NK-92 treated with Interleukin-12 subunit alpha and Interleukin-12 subunit beta, amount 100 ng/mL, for 24 hours (cell line): Measurements from ENCODE around the gene CAMTA1.

Experiments
- DNase-seq: peaks from one replicate; lab custom pipeline; 2025; lab: John Stamatoyannopoulos, UW

Gene CAMTA1

DNA sequence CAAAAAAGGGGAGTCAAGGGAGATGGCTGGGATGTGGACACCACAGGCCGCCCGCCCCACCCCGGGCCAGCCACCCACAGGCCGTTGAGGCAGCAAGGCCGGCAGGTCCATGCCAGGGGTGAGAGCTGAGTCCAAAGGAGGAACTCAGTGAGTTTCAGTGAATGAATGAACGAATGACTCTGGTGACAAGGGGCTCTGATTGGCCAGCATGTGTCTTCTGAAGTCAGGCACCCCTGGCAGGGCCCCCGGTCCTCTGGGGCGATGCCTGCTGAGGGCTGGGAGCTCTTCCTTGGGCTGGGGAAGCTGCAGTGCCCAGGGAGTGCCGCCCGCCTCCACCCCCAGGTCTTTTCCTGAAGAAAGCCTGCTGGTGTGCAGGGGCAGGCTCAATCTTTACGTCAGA, 749.8 kb downstream of the CAMTA1 start:
- DNase-seq: no peak

DNA sequence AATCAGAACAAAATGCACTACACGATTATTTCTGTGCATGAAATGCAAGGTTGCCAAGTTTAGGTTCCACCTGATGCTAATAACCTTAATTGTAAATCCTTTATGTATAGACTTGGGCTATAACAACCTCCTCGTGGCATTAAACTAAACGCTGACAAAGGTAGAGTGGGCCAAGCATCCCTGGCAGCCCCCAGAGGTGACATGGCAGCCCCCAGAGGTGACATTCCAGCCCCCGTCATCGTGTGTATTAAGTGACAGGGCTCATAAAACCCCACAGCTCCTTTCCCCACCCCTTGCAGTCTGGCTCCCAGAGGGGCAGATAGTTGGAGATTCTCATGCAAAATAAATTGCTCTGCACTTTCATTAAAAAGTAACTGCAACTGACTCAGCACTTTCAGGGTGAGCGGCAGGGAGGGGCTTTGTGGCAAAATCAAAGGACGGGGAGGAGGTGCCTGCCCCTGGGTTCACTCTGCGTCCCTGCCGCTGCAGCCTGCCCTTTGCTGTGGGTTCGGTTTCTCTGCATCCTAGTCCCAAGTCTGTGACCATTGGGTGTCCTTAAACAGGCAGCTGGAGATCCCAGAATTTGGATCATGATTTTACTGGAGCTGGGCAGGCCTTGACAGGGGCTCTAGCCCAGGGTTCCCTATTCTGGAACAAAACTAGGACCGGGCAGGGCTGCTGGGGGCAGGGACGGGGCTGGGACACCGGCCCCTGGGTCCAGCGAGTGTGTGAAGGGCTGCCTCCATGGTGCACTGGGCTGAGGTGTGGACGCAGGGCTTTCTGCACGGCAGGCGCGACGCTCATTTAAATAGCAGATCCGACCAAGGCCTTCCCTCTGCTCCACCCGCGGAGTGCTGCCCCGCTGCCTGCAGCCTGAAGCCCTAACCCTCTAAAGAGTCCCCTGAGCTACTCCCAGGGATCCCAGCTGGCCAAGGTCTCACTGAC, 751.0 kb downstream of the CAMTA1 start:
- no peak for DNase-seq

DNA sequence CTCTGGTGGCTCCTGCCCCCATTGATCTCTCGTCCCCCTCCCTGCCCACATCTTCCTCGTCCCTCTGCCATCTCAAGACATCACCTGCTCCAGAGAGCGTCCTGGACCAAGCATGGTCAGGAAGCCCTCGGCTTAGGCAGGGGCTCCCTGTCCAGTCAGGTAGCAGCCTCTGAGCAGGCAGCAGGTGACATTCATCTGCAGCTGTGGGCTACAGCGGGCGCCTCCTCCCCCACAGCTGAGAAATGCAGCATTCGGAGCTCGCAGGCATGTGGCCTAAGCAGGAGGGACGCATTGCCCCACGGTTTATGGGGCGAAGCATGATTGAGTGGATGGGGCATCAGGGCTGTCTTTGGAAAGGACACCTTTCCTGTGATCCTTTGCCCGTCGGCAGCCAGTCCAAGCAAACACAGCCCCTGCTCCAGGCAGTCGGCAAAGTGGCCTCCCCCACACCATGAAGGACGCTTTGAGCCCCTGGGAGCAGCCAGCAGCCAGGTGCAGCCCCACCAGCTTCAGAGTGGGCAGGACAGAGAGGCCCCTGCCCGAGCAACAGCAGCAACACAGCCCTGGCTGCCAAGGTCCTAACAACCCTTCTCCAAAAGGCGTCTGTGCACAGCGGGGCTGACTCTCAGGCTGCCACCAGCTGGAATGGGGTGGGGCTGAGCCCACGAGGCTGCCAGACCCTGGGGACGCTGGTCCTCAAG, 751.8 kb downstream of the CAMTA1 start:
- no peak for DNase-seq

DNA sequence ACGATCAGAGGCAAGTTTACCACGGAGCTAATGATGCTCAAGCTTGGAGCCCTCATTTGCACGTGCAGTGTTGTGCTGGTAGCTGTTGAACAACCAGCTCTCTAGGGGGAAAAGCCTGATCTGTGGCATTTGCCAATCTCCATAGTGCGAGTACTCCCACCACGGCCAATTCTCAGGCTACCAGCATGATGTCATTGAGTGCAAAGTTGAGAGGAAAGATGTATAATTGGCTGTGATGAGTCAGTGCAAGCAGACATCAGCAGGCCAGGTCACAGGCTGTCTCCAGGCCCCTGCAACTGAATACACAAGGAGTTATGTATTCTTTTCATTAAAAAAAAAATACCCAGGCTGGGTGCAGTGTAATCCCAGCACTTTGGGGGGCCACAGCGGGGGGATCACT, 752.8 kb downstream of the CAMTA1 start:
- no peak for DNase-seq

DNA sequence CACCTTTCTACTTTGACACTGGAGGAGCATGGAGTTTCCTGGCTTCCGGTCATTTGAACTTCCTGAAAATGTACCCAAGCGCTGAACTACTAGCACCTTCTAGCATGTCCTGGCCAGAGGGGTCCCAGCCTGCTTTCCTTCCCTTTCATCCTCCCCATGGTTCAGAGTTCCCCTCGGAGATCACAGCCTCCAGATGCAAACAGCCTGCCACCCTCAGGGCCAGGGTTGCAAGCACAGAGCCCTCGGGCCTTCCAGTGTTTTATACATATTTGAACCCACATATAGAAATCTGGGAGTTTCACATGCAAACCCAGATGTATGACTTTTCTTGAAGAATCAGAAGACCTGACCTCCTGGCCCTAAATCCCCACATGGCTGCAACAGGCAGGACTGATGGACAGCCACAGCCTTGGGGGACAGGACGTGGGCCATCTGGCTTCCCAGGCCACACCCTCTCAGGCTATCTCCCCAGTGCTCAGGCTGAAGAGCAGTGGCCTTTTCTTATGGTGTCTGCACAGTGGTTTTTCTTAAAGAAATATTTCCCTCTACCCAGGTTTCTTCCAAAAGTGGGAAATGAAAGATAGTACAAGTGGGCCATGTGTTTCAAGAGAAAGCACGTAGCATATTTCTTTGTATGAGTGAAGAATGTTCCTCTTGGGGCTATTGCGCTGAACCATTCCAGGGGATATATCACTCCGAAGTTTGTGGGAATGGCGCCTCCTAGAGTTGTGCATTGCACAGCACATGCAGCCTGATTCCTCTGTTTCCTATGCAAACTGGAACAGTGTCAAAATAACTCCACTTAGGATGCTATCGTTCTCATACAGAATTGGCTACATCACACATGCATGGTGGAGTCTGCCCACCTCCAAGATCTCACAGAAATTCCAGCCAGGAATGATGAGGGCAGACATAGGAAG, 753.9 kb downstream of the CAMTA1 start:
- DNase-seq: no peak

DNA sequence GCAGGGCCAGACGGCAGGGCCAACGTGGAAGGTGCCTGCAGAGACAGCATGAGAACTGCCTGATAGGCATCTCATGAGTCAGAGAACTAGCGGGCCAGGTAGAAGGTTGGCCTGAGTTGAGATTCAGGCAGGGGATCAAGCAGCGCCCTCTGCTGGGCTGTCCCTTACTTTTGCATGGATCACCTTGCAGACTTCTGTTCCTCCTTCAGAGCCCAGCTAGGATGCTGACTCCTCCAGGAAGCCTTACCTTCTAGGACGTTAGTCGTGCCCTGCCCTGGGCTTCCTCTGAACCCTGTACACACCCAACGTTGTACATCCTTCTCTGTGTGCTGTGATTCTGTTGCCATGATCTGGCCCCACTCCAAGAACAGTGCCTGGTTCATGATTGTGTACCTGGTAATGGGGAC, 754.5 kb downstream of the CAMTA1 start:
- DNase-seq: peak; percentile 21

DNA sequence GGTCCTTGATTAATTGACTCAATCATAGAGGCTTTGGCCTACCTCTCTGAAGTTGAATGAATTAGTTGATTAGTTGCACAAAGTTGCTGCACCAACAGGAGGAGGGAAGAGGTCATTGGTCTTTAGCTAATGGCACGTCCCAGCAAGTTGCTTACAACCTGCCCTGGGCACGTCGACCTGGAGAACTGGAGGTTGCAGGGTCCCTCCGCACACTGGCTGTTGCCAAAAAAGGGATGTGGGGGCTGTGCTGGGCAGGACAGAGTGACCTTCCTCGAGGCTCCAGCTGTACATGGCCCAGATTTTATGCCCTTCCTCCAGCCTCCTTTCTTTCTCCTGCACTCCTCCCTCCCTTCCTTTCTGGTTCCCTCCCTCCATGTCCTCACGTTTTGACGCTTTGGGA, 755.6 kb downstream of the CAMTA1 start:
- DNase-seq: no peak

GRCh38 chr1:7541629-7542028, 756.4 kb downstream of the CAMTA1 start:
- DNase-seq: no peak

GRCh38 chr1:7543718-7544090, 758.5 kb downstream of the CAMTA1 start:
- DNase-seq: no peak

DNA sequence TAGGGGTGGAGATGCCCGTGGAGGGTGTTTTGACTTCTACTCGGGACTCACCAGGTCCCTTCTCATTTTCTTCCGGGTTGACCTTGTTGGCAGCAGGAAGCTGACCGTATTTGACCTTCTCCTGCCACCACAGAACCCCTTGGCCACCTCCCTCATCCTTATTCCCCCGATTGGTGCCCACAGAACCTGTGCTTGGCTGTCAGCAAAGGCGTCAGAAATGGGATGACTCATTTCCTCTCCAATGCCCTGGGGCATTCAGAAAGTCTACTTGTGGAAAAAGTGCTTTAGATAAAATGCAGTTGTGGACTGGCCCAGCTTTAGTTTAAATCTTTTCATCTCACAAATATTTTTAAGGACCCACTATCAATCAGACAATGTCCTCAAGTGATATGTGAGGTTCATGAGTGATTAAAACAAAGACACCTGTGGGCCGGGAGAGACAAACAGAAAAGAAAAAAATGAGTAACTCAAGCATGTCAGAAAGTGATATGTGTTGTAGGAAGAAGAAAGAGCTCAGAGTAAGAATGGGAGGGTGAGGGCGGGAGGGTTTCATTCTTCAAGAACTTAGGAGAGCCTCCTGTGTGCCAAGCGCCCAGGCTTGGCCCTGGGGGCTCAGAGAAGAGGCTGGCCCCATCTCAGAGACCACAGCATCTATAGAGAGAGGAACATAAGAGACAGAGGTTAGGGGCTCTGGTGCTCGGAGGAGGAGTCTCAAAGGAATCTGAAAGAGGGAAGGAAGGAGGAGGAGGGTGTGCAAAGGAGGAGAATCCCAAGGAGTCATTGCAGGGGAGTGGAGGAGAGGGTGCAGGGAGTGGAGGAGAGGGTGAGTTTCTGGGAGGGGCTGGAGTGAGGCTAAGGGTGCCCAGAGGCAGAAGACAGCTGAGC, 764.3 kb downstream of the CAMTA1 start:
- peak; percentile 35 for DNase-seq

- DNase-seq: no peak
These were observed 765.1 kb downstream of the CAMTA1 start for GRCh38 chr1:7550261-7550865.

GRCh38 chr1:7550981-7551380, 765.7 kb downstream of the CAMTA1 start:
- DNase-seq: no peak

- DNase-seq: no peak
These were observed 766.2 kb downstream of the CAMTA1 start for GRCh38 chr1:7551442-7551841.

DNA sequence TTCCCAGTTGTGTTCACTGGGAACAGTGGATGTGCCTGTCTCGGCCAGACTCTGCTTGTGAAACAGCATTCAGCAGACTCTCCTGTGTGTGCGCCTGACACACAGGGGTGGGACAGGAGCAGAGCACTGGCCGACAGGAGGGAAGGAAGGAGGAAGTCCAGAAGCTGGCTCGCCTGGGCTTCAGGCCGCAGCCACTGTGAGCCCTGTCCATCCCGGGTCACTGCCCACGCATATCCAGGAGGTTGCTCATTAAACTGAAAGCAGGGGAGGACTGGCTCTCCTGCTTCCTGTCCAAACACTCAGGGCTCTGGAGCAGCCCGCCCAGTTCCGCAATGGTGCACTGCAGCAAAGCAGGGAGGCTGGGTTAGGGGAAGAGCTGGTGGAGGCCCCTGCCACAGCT, 767.1 kb downstream of the CAMTA1 start:
- DNase-seq: no peak

- DNase-seq: no peak
These were observed 767.9 kb downstream of the CAMTA1 start for GRCh38 chr1:7553042-7553690.

DNA sequence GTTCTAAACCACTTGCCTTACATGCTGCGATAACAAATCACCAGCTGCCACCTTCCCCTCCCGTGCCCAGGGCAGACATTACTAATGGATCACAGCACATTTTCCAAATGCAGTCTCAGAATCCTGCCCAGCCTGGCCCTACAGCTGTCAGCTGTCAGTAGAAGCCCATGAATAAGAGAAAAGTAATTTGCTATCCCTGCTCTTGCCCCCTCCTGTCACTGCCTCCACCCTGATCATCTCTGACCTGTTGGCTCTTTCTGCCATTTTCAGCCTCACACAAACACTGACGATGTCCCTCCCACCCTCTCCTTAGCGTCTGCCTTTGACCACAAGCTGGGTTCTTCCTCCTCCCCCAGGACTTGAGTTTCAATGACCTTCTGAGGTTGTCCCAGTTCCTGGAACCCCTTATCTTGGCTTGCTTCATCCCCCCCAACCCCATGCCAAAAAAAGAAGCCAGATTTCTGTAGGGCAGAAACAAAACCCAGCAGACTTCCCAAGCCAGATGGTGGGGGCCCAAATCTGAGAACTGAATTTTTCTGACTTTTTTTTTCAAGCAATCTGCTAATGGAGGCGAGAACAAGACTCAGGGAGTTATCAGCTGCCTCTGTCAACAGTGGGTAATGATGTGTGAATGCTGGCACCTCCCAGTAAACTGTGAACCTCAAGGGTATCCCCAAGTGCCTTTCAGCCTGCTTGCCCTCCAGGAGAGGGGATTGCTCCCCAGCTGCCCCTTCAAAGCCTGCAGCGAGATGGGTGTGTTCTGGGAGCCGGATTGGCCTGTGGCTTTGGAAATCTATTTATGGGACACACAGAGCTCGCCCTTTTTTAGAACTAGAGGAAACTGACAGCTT, 769.4 kb downstream of the CAMTA1 start:
- no peak for DNase-seq

DNA sequence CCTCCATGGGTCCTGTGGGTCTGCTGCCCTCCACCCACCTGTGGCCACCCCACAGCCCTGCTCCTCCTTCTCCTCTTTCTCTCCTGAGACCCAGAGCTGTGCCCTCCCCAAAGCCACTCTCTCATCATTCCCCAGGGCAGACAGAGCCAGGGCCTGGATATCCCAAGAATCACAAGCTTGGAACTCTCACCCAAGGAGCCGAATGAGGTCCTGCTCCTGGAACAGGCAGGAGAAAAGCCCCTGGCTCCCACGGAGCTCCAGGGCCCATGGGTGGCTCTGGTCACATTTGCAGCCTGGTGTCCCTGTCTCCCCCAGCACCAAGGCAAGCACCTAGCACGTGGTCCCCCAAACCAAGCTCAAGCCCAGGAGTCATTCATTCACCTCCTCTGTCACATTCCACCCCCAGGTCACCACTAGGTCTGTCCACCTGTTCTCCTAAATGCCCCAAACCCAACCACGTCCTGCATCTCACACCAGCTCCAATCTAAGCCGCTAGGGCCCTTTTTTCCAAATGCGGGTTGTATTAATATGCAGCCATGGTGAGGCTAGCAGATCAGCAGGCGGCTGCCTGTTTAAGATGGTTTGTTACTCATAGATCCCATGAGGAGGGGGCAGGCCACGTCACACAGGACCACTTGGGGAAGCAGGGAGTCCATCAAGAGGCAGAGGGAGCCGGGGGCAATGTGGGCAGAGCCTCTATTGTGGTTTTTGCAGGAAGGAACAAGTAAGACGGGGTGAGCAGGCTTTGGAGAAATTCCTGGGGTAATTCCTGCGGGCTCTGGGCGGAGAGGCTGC, 770.3 kb downstream of the CAMTA1 start:
- no peak for DNase-seq

DNA sequence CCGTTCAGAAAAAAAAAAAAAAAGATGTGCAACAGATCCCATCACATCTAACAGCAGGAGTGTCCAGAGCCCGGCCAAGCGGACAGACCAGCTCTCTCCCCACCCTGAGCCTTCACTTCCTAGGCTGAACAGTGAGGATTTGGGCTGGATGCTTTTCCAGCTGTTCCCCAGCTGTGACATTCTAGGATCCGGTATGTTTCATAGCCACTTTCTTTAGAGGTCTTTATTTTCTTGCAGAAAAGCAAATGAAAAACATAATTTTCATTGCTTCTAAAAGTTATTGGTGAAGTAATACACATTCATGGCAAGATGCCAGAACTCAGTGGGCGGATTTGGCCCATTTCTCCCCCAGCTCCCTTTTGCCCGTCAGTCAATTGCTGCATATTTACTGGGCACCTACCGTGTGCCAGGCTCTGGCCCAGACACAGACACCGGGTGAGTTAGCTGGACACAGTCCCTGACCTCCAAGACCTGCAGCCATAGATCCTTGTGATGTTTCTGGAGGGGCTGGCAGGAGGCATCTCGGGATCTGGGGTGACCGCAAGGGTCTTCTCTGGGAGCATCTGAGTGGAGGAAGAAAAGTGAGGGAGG, 772.1 kb downstream of the CAMTA1 start:
- no peak for DNase-seq
